Esophagus squamous epithelium (tissue), 4 donors: ENCODE results near the gene MTR.

Experiments used
- POLR2A ChIP-seq, 4 donors: fragments of 450-650 bp; IDR thresholded peaks; one replicate each; pipeline ENCODE4 v1.6.1; 2017; ENCODE audit warnings: antibody characterized with exemption in 4 of 4, mild to moderate bottlenecking in 4 of 4, moderate library complexity in 3 of 4
- TF ChIP-seq, protein P1 (sequence below), 6 experiments: fragments of 450-650 bp in 4 of 6; fragments of 200-600 bp in 2 of 6; sonication (generic) in 2 of 6; IDR thresholded peaks; one replicate each; pipeline ENCODE4 v1.5.1; 2016 to 2019; ENCODE audit warnings: antibody characterized with exemption in 6 of 6, mild to moderate bottlenecking in 4 of 6, moderate library complexity in 4 of 6

GRCh38 chr1:236751385-236751784 lies 43.7 kb upstream of the MTR start:
- TF ChIP-seq, protein P1, sequence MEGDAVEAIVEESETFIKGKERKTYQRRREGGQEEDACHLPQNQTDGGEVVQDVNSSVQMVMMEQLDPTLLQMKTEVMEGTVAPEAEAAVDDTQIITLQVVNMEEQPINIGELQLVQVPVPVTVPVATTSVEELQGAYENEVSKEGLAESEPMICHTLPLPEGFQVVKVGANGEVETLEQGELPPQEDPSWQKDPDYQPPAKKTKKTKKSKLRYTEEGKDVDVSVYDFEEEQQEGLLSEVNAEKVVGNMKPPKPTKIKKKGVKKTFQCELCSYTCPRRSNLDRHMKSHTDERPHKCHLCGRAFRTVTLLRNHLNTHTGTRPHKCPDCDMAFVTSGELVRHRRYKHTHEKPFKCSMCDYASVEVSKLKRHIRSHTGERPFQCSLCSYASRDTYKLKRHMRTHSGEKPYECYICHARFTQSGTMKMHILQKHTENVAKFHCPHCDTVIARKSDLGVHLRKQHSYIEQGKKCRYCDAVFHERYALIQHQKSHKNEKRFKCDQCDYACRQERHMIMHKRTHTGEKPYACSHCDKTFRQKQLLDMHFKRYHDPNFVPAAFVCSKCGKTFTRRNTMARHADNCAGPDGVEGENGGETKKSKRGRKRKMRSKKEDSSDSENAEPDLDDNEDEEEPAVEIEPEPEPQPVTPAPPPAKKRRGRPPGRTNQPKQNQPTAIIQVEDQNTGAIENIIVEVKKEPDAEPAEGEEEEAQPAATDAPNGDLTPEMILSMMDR (IDR thresholded peaks at IDR 0.05): no peak
- TF ChIP-seq POLR2A (IDR thresholded peaks at IDR 0.05): no peak
